GM18909 (cell line): ENCODE data around the gene ZNF598.
"Not testable (repeated sequence)": the region's sequence is repeated elsewhere in the genome, so short reads cannot be mapped to it uniquely, and the experiment has no call there.

Experiments
- ATAC-seq: cut with Tn5 transposase; IDR thresholded peaks from one replicate; pipeline ENCODE4 v1.9.1; 2021; ENCODE audit warnings: mild to moderate bottlenecking; ENCODE audit not compliant: unreplicated experiment, poor library complexity

ZNF598 gene

DNA sequence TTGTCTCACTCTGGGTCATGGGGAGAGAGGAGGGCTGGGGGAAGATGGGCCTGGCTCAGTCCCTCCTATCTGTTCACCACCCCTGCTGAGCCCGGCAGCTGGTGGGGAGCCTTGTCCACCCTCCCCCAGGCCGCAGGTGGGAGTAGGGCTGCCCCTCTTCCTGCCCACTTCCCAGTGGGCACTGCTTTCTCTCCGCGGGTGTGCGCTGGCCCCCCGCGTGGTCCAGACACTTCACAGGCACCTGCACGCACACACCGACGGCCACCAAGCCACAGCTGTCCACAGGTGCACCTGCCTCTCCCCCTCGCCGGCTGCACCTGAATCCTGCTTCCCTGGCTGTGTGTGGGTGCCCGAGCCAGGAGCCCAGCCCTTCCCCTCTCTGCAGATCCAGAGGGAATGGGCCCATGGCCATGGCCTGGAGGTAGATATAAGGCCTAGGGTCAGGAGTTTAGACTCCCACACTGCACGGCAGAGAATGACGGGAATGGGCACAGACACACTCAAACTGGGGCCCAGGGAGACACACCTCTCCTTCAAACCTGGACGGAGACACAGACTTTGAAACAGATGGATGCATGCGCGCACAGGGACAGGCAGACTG lies 19.1 kb upstream of the ZNF598 start:
- ATAC-seq, result no peak

- ATAC-seq, result no peak
Measured at GRCh38 chr16:2028146-2028545, 18.5 kb upstream of the ZNF598 start.

DNA sequence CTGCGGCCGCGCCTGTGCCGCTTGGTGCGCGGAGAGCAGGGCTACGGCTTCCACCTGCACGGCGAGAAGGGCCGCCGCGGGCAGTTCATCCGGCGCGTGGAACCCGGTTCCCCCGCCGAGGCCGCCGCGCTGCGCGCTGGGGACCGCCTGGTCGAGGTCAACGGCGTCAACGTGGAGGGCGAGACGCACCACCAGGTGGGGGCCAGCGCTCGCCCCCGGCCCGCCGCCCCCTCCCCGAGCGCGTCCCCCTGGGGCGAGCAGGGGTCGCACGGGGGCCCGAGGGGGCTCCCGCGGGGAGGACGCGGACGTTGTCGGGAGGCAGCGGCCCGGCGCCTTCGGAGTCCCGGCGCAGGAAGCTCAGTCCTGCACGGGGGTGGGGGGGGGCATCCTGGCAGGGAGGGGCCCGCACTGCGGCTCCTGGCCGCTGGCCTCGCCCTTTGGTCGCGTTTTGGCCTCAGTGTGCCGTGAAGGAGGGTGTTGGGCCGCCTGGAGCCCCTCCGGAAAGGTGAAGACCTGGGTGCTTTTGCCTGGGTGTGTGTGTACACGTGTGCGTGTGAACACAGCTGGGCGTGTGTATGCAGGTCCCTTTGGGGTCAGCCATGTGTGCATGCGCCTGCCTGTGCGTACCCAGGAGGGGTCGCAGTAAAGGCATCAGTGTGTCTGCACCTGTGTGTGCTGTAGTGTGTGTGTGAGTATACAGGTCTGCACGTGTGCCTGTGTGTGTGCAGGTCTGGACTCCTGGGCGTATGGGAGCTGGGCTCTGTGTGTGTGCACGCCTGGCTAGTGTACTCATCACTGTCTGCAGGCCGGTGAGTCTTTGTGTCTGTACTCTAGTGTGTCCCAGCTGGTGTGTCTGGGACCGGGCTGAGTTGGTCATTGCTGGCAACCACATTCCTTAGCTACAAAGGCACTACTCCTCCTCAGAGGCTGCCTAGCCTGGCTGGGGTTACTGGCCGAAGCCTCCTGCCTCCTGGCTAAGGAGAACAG lies 17.7 kb upstream of the ZNF598 start:
- ATAC-seq, result no peak

DNA sequence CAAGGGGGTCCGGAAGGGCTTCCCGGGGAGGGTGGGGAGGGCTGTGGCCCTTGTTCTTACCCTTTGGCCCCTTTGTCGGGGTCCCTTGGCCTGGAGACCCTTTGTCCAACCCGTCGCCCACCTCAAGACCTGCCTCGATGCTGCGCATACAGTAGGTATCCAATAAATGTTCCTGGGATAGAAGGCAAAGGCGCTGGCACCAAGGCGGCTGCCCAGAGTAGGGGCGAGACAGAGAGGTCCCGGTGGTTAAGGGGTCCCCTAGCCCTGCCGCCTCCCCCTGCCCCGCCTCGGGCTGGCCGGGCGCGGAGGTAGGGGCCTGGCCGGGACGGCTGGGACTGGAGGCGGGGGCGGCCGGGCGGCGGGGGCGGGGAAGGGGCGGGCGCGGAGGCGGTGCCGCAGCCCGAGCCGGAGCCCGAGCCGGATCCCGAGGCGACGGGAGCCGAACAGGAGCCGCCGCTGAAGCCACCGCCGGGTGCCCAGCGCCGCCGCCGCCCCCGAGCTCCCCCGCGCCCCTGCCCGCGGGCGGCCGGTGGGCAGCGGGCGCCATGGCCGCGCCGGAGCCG lies 16.9 kb upstream of the ZNF598 start, which contains the start of gene NHERF2:
Gene NHERF2 (plus strand): TSS at position 442 of the 563 bp plus-strand sequence. CDS start 104 bp downstream, at position 546.
- ATAC-seq, result no peak

DNA sequence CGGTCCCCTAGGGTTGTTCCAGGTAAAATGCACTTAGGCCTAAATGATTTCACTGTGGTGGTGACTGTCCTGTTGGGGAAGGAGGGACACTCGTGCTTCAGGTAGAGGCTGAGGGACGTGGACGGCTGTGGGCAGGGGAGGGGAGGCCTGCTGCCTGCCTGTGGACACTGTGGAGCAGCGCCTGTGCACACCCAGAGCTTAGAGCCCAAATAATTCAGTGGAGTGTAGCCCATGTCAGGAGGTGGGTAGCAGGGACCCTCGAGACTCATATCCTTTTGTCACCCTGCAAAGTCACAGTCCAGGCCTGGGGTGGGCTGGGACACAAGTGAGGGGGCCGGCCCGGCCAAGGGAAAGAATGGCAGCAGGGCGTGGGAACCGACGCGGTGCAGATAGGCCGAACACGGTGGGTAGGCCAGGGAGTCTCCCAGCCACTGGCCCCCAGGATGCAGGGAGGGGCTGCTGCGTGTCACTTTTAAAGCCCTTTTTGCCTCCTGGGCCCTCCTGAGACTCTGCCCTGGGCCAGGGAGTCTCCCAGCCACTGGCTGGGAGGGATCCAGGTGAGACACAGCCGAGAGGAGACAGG lies 16.3 kb upstream of the ZNF598 start:
- ATAC-seq, result no peak

DNA sequence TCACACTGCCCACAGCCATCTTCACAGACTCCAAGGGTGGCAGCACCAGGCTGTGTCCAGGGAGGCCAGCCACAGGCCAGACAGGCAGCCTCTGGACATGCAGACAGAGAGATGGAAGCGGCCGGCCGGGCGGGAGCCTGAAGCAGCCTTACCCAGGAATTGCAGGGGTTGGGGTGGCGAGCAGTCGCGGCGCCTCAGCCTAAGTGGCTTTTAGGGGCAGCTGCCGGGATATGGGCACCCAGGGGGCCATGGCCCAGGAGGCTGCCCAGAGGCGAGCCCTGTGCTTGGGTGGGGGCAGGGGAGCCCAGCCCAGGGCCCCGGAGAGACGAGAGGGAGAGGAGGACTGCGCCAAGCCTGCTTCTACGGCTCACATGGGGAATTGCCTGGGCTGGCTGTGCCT lies 15.6 kb upstream of the ZNF598 start:
- no peak for ATAC-seq

GRCh38 chr16:2024032-2024420 lies 14.4 kb upstream of the ZNF598 start:
- ATAC-seq, result no peak

DNA sequence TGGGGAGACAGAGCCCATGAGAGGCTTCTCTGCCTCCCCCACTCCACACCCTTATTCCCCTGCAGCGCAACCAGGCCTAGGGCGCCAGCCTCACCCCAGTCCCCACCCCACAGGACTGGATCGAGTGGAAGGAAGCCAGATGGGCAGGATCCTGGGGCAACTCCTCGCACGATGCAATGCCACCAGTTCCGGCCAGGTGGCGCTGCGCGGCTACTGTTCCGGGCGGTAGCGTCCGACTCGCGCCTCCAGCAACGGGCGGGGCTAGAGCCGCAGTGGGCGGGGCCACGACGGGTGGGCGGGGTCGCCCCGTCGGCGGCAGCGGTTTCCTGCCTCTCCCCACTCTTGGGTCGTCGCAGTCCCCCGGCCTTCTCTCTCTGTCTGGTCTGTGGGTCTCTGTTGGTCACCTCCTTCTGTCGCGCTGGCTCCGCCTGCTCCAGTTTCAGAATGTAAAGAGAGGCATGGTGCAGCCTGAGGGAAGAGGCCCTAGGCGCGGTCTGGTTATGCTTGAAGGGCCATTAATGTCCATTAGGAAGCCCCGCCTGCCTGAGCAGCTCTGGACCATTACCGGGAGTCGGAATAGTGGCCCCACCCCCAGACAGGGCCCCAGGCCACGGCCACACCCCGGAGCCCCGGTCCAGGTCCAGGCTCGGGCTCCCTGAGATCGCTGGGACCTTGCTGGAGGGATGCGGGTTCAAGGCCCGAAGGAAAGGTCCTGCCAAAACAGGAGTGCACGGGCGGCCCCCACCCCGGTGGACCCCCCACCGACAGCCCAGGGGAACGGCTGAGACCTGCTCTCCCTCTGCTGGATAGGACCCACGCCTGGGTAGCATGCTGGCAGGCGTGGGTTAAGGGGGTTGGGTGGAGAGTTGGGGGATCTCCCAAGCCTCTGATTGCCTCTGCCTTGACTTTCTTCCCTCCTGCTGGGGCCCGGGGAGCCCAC lies 13.7 kb upstream of the ZNF598 start:
- ATAC-seq, result peak; percentile 79

DNA sequence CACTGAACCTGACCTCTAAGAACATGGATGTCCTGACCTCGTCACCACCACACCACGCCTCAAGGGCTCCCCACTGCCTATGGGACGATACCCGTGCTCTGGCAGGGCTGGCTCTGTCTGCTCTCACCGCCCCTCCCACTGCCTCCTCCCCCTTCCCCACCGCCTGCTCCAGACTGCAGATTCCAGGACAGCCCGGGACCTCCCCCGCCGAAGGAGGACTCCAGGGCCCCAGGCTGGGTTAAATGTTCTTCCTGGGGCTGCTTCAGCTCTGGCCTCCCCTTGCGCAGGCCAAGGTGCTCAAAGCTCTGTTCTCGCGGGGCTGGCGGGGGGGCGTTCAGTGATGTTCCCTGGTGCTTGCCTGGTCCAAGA lies 13.1 kb upstream of the ZNF598 start:
- ATAC-seq, result peak; percentile 9

DNA sequence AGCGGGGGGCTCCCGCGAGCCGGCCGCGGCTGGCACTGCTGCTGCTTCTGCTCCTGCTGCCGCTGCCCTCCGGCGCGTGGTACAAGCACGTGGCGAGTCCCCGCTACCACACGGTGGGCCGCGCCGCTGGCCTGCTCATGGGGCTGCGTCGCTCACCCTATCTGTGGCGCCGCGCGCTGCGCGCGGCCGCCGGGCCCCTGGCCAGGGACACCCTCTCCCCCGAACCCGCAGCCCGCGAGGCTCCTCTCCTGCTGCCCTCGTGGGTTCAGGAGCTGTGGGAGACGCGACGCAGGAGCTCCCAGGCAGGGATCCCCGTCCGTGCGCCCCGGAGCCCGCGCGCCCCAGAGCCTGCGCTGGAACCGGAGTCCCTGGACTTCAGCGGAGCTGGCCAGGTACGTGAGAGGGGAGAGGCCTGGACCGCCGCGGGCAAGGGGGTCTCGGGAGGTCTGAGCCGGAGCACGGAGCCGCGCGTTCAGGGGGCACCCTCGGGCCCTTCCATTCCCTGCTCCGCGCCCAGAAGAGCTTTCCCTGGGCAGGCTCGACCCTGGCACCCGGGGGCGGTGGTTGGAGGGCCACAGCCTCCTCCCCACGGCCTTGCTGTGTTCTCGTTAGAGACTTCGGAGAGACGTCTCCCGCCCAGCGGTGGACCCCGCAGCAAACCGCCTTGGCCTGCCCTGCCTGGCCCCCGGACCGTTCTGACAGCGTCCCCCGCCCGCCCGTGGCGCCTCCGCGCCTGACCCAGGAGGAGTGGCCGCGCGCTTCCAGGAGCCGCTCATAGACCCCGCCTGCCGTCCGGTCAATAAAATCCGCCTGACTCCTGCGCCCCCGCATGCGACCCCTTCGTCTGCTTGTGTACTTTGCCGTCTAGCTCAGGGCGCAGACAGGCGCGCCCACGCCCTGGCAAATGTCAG lies 10.6 kb upstream of the ZNF598 start:
- ATAC-seq, result no peak

- no peak for ATAC-seq
Measured at GRCh38 chr16:2019518-2019920, 9.9 kb upstream of the ZNF598 start, which contains the start of gene NPW. TSS of gene NPW (plus strand) at chr16:2019785.

DNA sequence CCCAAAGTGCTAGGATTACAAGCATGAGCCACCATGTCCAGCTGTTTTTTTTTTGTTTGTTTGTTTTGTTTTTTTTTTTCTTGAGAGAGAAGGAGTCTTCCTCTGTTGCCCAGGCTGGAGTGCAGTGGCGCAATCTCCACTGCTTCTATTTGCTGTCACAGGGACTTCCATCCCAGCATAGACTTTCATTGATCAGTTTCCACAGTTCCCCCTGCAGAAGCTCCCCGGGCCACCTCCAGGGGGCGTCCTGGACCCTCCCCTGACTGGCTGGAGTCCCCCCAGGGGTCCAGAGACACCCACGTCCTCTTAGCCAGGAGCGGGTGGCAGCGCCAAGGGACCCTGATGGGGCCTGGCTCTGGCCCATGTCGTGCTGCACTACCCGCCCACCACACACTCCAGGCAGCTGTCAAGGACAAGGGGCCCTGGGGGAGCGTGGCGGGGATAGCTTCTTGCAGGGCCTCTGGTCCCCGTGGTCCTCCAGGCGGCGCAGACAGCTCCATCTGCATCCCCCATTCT lies 6.8 kb upstream of the ZNF598 start:
- no peak for ATAC-seq

- ATAC-seq, result no peak
Measured at GRCh38 chr16:2015947-2016208, 6.3 kb upstream of the ZNF598 start.

- ATAC-seq, result no peak
Measured at GRCh38 chr16:2015117-2015946, 5.7 kb upstream of the ZNF598 start.

GRCh38 chr16:2013527-2013926 lies 3.9 kb upstream of the ZNF598 start:
- ATAC-seq, result no peak

GRCh38 chr16:2011726-2012125 lies 2.1 kb upstream of the ZNF598 start:
- ATAC-seq, result not testable (repeated sequence)

DNA sequence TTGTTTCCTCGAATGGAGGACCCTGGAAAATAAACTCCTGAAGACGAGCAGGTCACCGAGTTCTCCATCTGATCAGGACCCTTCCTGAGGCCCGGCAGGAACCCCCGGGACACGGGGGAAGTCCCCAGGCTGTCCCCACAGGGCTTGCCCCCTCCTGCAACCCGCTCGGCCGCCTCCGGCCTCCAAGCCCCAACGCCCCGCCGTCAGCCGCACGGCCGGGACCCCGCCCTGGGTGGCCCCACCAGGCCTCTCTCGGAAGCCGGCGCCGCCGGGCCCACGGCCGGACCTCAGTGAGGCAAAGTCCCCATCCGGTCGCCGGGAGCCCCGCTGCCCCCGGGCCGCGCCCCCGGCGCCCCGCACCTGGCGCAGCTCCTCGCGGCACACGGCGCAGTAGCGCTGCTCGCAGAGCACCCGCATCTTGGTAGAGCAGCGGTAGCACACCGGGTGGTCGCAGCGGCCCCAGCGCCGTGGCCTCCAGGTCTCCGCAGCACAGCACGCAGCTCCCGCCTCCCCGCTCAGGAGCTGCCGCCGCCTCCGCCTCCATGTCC lies 383 bp downstream of the ZNF598 start:
- ATAC-seq, result peak; percentile 36
